Measurements from ENCODE around the gene FRYL. TPM values are rescaled to one million over a fixed set of nuclear protein-coding genes. Genes with fewer than 3 reads are reported as not detected.

FRYL gene
- total and polyA plus RNA-seq, 2 of the 13 experiments (the other 11 are each of a cell fraction or from before 2014, with no cell fraction given) = 9.7 to 19.6 TPM

DNA sequence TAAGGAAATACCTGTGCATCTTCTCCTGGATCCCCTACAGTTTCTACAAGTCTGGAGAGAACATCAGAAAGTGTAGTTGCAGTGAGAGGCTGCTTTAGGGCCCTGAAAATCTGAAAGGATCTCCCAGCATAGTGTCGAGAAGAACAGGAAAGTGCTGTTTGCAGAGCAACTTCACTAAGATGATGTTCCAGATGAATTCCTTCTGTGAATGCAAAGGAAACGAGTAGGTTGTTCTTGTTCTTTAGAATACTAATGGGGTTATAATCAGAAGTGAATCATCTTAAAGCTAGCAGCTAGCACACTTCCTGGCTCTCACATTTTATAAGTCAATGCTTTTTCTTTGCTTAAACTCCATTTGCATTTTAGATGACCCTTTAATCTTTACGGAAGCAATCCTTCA lies 236.3 kb downstream of the FRYL start:
- H3K4me3 ChIP-seq (replicated peaks in 1 of 3; ENCODE audit: insufficient read depth in 1 of 3, low read depth in 2 of 3, low read length in 3 of 3) = no peak overlapping the region
- no peaks in the 10 kb centered on the region for H3K79me2 ChIP-seq (ENCODE audit: insufficient read depth, low read length)
- no peak overlapping the region for H2AFZ ChIP-seq (ENCODE audit: low read length)
- no peak overlapping the region for H3K27ac ChIP-seq (ENCODE audit: extremely low read length, insufficient read depth, low read length)
- DNase-seq (ENCODE audit: low spot score) = no peak
- no peaks in the 10 kb centered on the region for H4K20me1 ChIP-seq (ENCODE audit: insufficient read depth, low read length)
- ChIA-PET CTCF (ENCODE audit: low intra/inter-chr PET ratio, low total read pairs) (no interaction called here), POLR2A (no interaction called here)
- peaks cover 7 to 41% of the 10 kb centered on the region in 2 experiments; a peak in 3 of 5 replicates for H3K36me3 ChIP-seq (replicated peaks in 1 of 2; ENCODE audit: control insufficient read depth in 1 of 2, insufficient read depth in 2 of 2, low read length in 2 of 2)
- H3K4me1 ChIP-seq (ENCODE audit: insufficient read depth, low read length) = no peaks in the 10 kb centered on the region
- WGBS (ENCODE audit: low lambda C conversion rate) = 96% methylated on average over 3 of the region's 3 CpGs
- no TSS peak for BruUV-seq (replicated peaks)
- no peak for FAIRE-seq
- no peak overlapping the region for H3K9ac ChIP-seq (ENCODE audit: insufficient read depth, low read depth, low read length)
- in situ Hi-C loops (cut with HindIII; ENCODE audit: extremely low pct_ligation_motif_present, low pct_unique_long_range_greater_than_20kb) = loop anchor here (10.0 kb wide), 2 partner anchors 99 to 409 kb away; partner anchors contain the start of gene TXK
- no peaks in the 10 kb centered on the region for H3K27me3 ChIP-seq (ENCODE audit: control insufficient read depth in 1 of 2, insufficient read depth in 2 of 2, low read length in 2 of 2)
- intact Hi-C loops (cut with micrococcal nuclease; ENCODE audit: unreplicated experiment) = no loop called here
- H3K4me2 ChIP-seq (ENCODE audit: low read depth, low read length) = no peak overlapping the region
- no peak for ATAC-seq
- H3K9me3 ChIP-seq (ENCODE audit: low read length) = no peaks in the 10 kb centered on the region
- TF ChIP-seq ZNF766 (CRISPR knock-in tag; IDR thresholded peaks at IDR 0.05; ENCODE audit: borderline replicate concordance) (no peak), SMAD3 (CRISPR knock-in tag; IDR thresholded peaks at IDR 0.05) (no peak), ZNF101 (CRISPR knock-in tag; IDR thresholded peaks at IDR 0.05; ENCODE audit: borderline replicate concordance, low read depth) (no peak), ZNF737 (CRISPR knock-in tag; IDR thresholded peaks at IDR 0.05; ENCODE audit: borderline replicate concordance) (no peak), ZNF501 (CRISPR knock-in tag; IDR thresholded peaks at IDR 0.05) (no peak), ZZZ3 (CRISPR knock-in tag; IDR thresholded peaks at IDR 0.05; ENCODE audit: borderline replicate concordance) (no peak), ARNT (IDR thresholded peaks at IDR 0.05) (no peak), SNAI1 (CRISPR knock-in tag; IDR thresholded peaks at IDR 0.05; ENCODE audit: borderline replicate concordance) (no peak)
- TF ChIP-seq, protein P1, sequence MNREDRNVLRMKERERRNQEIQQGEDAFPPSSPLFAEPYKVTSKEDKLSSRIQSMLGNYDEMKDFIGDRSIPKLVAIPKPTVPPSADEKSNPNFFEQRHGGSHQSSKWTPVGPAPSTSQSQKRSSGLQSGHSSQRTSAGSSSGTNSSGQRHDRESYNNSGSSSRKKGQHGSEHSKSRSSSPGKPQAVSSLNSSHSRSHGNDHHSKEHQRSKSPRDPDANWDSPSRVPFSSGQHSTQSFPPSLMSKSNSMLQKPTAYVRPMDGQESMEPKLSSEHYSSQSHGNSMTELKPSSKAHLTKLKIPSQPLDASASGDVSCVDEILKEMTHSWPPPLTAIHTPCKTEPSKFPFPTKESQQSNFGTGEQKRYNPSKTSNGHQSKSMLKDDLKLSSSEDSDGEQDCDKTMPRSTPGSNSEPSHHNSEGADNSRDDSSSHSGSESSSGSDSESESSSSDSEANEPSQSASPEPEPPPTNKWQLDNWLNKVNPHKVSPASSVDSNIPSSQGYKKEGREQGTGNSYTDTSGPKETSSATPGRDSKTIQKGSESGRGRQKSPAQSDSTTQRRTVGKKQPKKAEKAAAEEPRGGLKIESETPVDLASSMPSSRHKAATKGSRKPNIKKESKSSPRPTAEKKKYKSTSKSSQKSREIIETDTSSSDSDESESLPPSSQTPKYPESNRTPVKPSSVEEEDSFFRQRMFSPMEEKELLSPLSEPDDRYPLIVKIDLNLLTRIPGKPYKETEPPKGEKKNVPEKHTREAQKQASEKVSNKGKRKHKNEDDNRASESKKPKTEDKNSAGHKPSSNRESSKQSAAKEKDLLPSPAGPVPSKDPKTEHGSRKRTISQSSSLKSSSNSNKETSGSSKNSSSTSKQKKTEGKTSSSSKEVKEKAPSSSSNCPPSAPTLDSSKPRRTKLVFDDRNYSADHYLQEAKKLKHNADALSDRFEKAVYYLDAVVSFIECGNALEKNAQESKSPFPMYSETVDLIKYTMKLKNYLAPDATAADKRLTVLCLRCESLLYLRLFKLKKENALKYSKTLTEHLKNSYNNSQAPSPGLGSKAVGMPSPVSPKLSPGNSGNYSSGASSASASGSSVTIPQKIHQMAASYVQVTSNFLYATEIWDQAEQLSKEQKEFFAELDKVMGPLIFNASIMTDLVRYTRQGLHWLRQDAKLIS (CRISPR knock-in tag; IDR thresholded peaks at IDR 0.05) = no peak
- TF ChIP-seq, protein P2, sequence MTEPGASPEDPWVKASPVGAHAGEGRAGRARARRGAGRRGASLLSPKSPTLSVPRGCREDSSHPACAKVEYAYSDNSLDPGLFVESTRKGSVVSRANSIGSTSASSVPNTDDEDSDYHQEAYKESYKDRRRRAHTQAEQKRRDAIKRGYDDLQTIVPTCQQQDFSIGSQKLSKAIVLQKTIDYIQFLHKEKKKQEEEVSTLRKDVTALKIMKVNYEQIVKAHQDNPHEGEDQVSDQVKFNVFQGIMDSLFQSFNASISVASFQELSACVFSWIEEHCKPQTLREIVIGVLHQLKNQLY (CRISPR knock-in tag; IDR thresholded peaks at IDR 0.05) = no peak
- TF ChIP-seq, protein P3, sequence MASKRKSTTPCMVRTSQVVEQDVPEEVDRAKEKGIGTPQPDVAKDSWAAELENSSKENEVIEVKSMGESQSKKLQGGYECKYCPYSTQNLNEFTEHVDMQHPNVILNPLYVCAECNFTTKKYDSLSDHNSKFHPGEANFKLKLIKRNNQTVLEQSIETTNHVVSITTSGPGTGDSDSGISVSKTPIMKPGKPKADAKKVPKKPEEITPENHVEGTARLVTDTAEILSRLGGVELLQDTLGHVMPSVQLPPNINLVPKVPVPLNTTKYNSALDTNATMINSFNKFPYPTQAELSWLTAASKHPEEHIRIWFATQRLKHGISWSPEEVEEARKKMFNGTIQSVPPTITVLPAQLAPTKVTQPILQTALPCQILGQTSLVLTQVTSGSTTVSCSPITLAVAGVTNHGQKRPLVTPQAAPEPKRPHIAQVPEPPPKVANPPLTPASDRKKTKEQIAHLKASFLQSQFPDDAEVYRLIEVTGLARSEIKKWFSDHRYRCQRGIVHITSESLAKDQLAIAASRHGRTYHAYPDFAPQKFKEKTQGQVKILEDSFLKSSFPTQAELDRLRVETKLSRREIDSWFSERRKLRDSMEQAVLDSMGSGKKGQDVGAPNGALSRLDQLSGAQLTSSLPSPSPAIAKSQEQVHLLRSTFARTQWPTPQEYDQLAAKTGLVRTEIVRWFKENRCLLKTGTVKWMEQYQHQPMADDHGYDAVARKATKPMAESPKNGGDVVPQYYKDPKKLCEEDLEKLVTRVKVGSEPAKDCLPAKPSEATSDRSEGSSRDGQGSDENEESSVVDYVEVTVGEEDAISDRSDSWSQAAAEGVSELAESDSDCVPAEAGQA (IDR thresholded peaks at IDR 0.05; ENCODE audit: low read depth) = no peak
- TF ChIP-seq, protein P3 (CRISPR knock-in tag; IDR thresholded peaks at IDR 0.05; ENCODE audit: borderline replicate concordance) = no peak

Data from HepG2 (cell line).